T-cell (primary cell): ENCODE results near the gene EEIG2. TPM values are rescaled to one million over a fixed set of nuclear protein-coding genes. Genes with fewer than 3 reads are reported as not detected.
A peak's percentile ranks its signal among the peaks of the same experiment; 100 is the strongest.

Source experiments
- ATAC-seq, 4 experiments: fragments of 200-7000 bp in 3 of 4; fragments of 150-1000 bp in 1 of 4; cut with Tn5 transposase; replicated peaks in 1 of 4; 1 replicate in 3 of 4; 2 replicates in 1 of 4; pipeline ENCODE4 v1.10.0; 2021; ENCODE audit warnings: moderate library complexity in 3 of 4, mild to moderate bottlenecking in 2 of 4, moderate number of reproducible peaks in 1 of 4
- CTCF ChIA-PET, 2 donors: fragments of 300-600 bp; sonication (Branson Sonifier 250); formaldehyde crosslinking; loops; one replicate each; lab custom pipeline; 2022; ENCODE audit warnings: antibody characterized with exemption in 2 of 2; lab: Charles Lee
- POLR2A ChIA-PET, 2 donors: fragments of 300-600 bp; sonication (Branson Sonifier 250); formaldehyde crosslinking; loops; one replicate each; lab custom pipeline; 2022; ENCODE audit warnings: antibody characterized with exemption in 2 of 2; lab: Charles Lee
- DNase-seq, 35 experiments: peaks; one replicate each; pipeline versions ENCODE4 v3.0.0 to v3.0.0-alpha.2; 2013 to 2023
- H3K27ac ChIP-seq: one replicate; pipeline ENCODE4 v1.5.1; 2013; ENCODE audit warnings: low read length
- H3K27me3 ChIP-seq, 2 experiments: replicated peaks in 1 of 2; 1 replicate in 1 of 2; 2 replicates in 1 of 2; pipeline versions ENCODE4 v1.6.1 to v1.7.0; 2013; ENCODE audit warnings: low read length in 1 of 2, mixed read lengths in 1 of 2; ENCODE audit not compliant: control insufficient read depth in 2 of 2, insufficient read depth in 2 of 2; ENCODE audit errors: extremely low read depth in 1 of 2
- H3K36me3 ChIP-seq, 2 donors: 1 replicate in 1 of 2; 2 replicates in 1 of 2; pipeline versions ENCODE4 v1.6.1 to v1.7.0; 2013; ENCODE audit warnings: low read length in 1 of 2; ENCODE audit not compliant: control insufficient read depth in 2 of 2, insufficient read depth in 1 of 2; ENCODE audit errors: extremely low read depth in 1 of 2
- H3K4me1 ChIP-seq, 2 experiments: 1 replicate in 1 of 2; 2 replicates in 1 of 2; pipeline versions ENCODE4 v1.6.1 to v1.7.0; 2013; ENCODE audit warnings: low read length in 2 of 2, mixed read lengths in 1 of 2; ENCODE audit not compliant: insufficient read depth in 2 of 2, control insufficient read depth in 1 of 2; ENCODE audit errors: extremely low read depth in 1 of 2
- H3K4me3 ChIP-seq, 2 donors: 1 replicate in 1 of 2; 2 replicates in 1 of 2; pipeline versions ENCODE4 v1.5.1 to v1.7.0; 2013; ENCODE audit warnings: mild to moderate bottlenecking in 2 of 2, low read length in 1 of 2, moderate library complexity in 1 of 2; ENCODE audit not compliant: control insufficient read depth in 1 of 2; ENCODE audit errors: extremely low read depth in 1 of 2
- H3K9me3 ChIP-seq: 2 replicates; pipeline ENCODE4 v1.7.0; 2013
- H3K27ac Mint-ChIP-seq, 2 donors: one replicate each; pipeline ENCODE4 v1.8.0; 2020 to 2021; ENCODE audit warnings: mild to moderate bottlenecking in 2 of 2, mixed read lengths in 2 of 2
- H3K27me3 Mint-ChIP-seq, 2 donors: one replicate each; pipeline ENCODE4 v1.8.0; 2021 to 2022; ENCODE audit warnings: mixed read lengths in 2 of 2
- H3K36me3 Mint-ChIP-seq: one replicate; pipeline ENCODE4 v1.8.0; 2021; ENCODE audit warnings: mixed read lengths
- H3K4me1 Mint-ChIP-seq, 3 donors: one replicate each; pipeline ENCODE4 v1.8.0; 2020 to 2022; ENCODE audit warnings: mixed read lengths in 3 of 3, mild to moderate bottlenecking in 1 of 3
- H3K4me3 Mint-ChIP-seq, 3 donors: one replicate each; pipeline ENCODE4 v1.8.0; 2020 to 2022; ENCODE audit warnings: mild to moderate bottlenecking in 3 of 3, mixed read lengths in 3 of 3, moderate library complexity in 3 of 3
- H3K9me3 Mint-ChIP-seq, 3 donors: one replicate each; pipeline ENCODE4 v1.8.0; 2020 to 2022; ENCODE audit warnings: mixed read lengths in 3 of 3
- WGBS: methylation state at CpG from one replicate; pipeline ENCODE4 v1.1.5; 2013; ENCODE audit warnings: missing lambda C conversion rate; ENCODE audit not compliant: insufficient coverage; 5-methylcytosine and 5-hydroxymethylcytosine counted together
- total RNA-seq, 35 experiments: library from RNA in 6 of 35; stranded (reverse) in 6 of 35; fragments of 120-200 nt in 1 of 35; gene quantifications; one replicate each; pipeline versions ENCODE4 v1.2.1 to v1.2.4 and lab custom pipeline; 2013 to 2026

The EEIG2 gene
- total RNA-seq, 5 donors from 2014 or later (not counting 1 experiment from before 2014, with no cell fraction given) = 6.7 to 16.2 (median 14.4) TPM

- no peaks in the 10 kb centered on the region for H3K9me3 Mint-ChIP-seq
- WGBS = 100% methylated on average over 1 of the region's 3 CpGs
- POLR2A ChIA-PET = interaction anchor here in 1 of 2 donors (0.6 kb wide), 1 partner anchor 13 kb away, joined by 3 read pairs; no protein-coding TSS in a partner anchor
These were observed 9.3 kb downstream of the EEIG2 start for GRCh38 chr1:108569097-108569728.

GRCh38 chr1:108570128-108570527 lies 10.2 kb downstream of the EEIG2 start:
- H3K27ac ChIP-seq = no peak overlapping the region
- Mint-ChIP-seq H3K4me3 (no peak overlapping the region), H3K9me3 (no peaks in the 10 kb centered on the region), H3K4me1 (peaks cover 9 to 10% (median 9%) of the 10 kb centered on the region in 3 donors), H3K36me3 (peaks cover 7% of the 10 kb centered on the region), H3K27me3 (no peaks in the 10 kb centered on the region), H3K27ac (no peak overlapping the region)
- no peaks in the 10 kb centered on the region for H3K36me3 ChIP-seq
- peaks cover 6 to 7% of the 10 kb centered on the region in 2 experiments for H3K4me1 ChIP-seq
- ChIA-PET POLR2A (no interaction called here), CTCF (interaction anchor here (0.5 to 1.5 kb wide), 7 partner anchors 9 to 325 kb away, joined by 3 to 4 read pairs (median 4); partner anchors contain the start of gene EEIG2 (in 1 of the 2))
- H3K27me3 ChIP-seq = no peaks in the 10 kb centered on the region
- DNase-seq (peak in 5 of 35 experiments; percentile 5 to 62 (median 11)), ATAC-seq (peak; percentile 94 to 99 (median 97))
- no peaks in the 10 kb centered on the region for H3K9me3 ChIP-seq
- H3K4me3 ChIP-seq = no peak overlapping the region

More at GRCh38 chr1:108569097-108569728, 9.3 kb downstream of the EEIG2 start:
- Mint-ChIP-seq H3K4me1 (peaks cover 10 to 14% (median 13%) of the 10 kb centered on the region in 3 donors), H3K4me3 (no peak overlapping the region), H3K27me3 (no peaks in the 10 kb centered on the region), H3K27ac (no peak overlapping the region), H3K36me3 (peaks cover 5% of the 10 kb centered on the region)
- H3K27ac ChIP-seq = no peak overlapping the region
- H3K4me1 ChIP-seq = peaks cover 6 to 7% of the 10 kb centered on the region in 2 experiments
- H3K36me3 ChIP-seq = no peaks in the 10 kb centered on the region
- H3K4me3 ChIP-seq = no peak overlapping the region
- CTCF ChIA-PET = interaction anchor here (0.6 to 1.5 kb wide), 5 partner anchors 9 to 638 kb away, joined by 3 to 4 read pairs (median 4); partner anchors contain the start of gene EEIG2 (in 2 of the 2)
- no peaks in the 10 kb centered on the region for H3K27me3 ChIP-seq
- ATAC-seq (no peak), DNase-seq (no peak)
- no peaks in the 10 kb centered on the region for H3K9me3 ChIP-seq

DNA sequence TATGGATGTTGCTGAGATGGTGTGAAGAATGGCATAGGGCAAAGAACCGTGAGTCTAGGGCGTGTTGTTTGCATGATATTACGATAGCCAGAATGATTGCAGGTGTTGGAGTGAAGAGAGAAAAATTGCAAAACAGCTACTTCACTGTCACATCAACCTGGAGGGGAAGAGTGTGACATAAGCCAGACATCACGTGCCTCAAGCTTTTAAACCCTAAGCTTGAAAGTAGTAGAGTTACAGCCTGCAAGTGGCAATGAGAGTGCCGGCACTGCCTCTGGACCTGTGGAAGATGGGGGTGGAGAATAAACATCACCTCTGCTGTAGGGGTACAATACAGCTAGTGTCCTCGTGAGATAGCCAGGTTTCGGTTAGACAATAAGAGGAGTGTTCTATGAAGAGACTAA lies 11.1 kb downstream of the EEIG2 start:
- Histone ChIP-seq H3K4me1 (peaks cover 6 to 7% of the 10 kb centered on the region in 2 experiments), H3K4me3 (no peak overlapping the region), H3K9me3 (no peaks in the 10 kb centered on the region), H3K27me3 (no peaks in the 10 kb centered on the region), H3K27ac (no peak overlapping the region), H3K36me3 (no peaks in the 10 kb centered on the region)
- ChIA-PET POLR2A (interaction anchor here in 1 of 2 donors (0.5 kb wide), 1 partner anchor 1861 kb away, joined by 5 read pairs; no protein-coding TSS in a partner anchor), CTCF (interaction anchor here (0.6 to 1.4 kb wide), 6 partner anchors 10 to 72 kb away, joined by 3 to 4 read pairs (median 4); partner anchors contain the start of gene EEIG2 (in 1 of the 2))
- no peak overlapping the region for H3K4me3 Mint-ChIP-seq
- WGBS = 79% methylated on average over 4 of the region's 7 CpGs
- no peak for DNase-seq
- H3K9me3 Mint-ChIP-seq = no peaks in the 10 kb centered on the region
- peaks cover 14% of the 10 kb centered on the region for H3K36me3 Mint-ChIP-seq
- H3K4me1 Mint-ChIP-seq = peaks cover 8 to 15% (median 9%) of the 10 kb centered on the region in 3 donors
- ATAC-seq = peak in 1 of 4 experiments; percentile 21
- H3K27ac Mint-ChIP-seq = no peak overlapping the region
- H3K27me3 Mint-ChIP-seq = no peaks in the 10 kb centered on the region

GRCh38 chr1:108572182-108572581 lies 12.3 kb downstream of the EEIG2 start:
- peaks cover 12% of the 10 kb centered on the region for H3K36me3 Mint-ChIP-seq
- H3K4me1 ChIP-seq = peaks cover 6 to 7% of the 10 kb centered on the region in 2 experiments
- no peaks in the 10 kb centered on the region for H3K27me3 Mint-ChIP-seq
- ATAC-seq (no peak), DNase-seq (no peak)
- no peaks in the 10 kb centered on the region for H3K36me3 ChIP-seq
- H3K4me3 ChIP-seq = no peak overlapping the region
- no peaks in the 10 kb centered on the region for H3K9me3 Mint-ChIP-seq
- 35% methylated on average over 2 of the region's 5 CpGs for WGBS
- ChIA-PET CTCF (interaction anchor here (0.6 kb wide), 2 partner anchors 12 to 35 kb away, joined by 3 read pairs; partner anchors contain the start of gene EEIG2 (in 1 of the 2)), POLR2A (no interaction called here)
- H3K4me3 Mint-ChIP-seq = no peak overlapping the region
- H3K4me1 Mint-ChIP-seq = peaks cover 5 to 11% (median 8%) of the 10 kb centered on the region in 3 donors
- no peak overlapping the region for H3K27ac ChIP-seq
- no peaks in the 10 kb centered on the region for H3K9me3 ChIP-seq
- no peak overlapping the region for H3K27ac Mint-ChIP-seq
- no peaks in the 10 kb centered on the region for H3K27me3 ChIP-seq

DNA sequence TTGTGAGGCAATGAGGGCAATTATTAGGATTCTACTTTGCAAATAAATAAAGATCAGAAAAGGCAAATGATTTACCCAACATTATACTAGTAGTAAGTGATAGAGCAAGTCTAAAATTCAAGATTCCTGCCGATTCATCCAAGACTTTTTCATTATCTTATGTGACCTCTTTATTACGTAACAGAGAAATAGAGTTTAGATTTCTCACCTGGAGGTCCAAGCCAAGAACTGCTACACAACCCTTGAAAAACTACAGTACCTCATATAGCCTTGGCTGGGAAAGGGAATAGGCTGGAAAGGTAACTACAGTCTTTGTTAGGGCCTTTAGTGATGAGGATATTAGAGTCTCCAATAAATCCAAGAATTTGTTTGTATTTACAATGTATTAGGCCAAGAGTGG lies 13.3 kb downstream of the EEIG2 start:
- no CpG with 5 or more reads among the region's 2 CpGs for WGBS
- H3K36me3 ChIP-seq = no peaks in the 10 kb centered on the region
- no peak overlapping the region for H3K4me3 ChIP-seq
- DNase-seq (no peak), ATAC-seq (no peak)
- Mint-ChIP-seq H3K4me1 (peaks cover 5 to 11% (median 6%) of the 10 kb centered on the region in 3 donors), H3K27me3 (no peaks in the 10 kb centered on the region), H3K36me3 (peaks cover 12% of the 10 kb centered on the region), H3K9me3 (no peaks in the 10 kb centered on the region), H3K4me3 (no peak overlapping the region), H3K27ac (no peak overlapping the region)
- no peaks in the 10 kb centered on the region for H3K27me3 ChIP-seq
- H3K27ac ChIP-seq = no peak overlapping the region
- peaks cover 6 to 7% of the 10 kb centered on the region in 2 experiments for H3K4me1 ChIP-seq
- ChIA-PET POLR2A (no interaction called here), CTCF (no interaction called here)
- H3K9me3 ChIP-seq = no peaks in the 10 kb centered on the region

DNA sequence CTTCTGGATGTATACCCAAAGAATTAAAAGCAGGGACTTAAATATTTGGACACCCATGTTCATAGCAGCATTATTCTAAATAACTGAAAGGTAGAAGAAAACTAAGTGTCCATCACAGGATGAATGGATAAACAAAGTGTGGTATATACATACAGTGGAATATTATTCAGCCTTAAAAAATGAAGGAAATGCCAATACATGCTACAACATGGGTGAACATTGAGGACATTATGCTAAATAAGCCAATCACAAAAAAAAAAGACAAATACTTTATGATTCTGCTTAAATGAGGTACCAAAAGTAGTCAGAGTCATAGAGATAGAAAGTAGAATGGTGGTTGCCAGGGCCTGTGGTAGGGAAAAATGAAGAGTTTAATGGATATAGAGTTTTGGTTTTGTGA lies 14.1 kb downstream of the EEIG2 start:
- H3K4me3 ChIP-seq = no peak overlapping the region
- H3K27me3 ChIP-seq = no peaks in the 10 kb centered on the region
- ChIA-PET CTCF (no interaction called here), POLR2A (no interaction called here)
- H3K9me3 ChIP-seq = no peaks in the 10 kb centered on the region
- H3K36me3 ChIP-seq = no peaks in the 10 kb centered on the region
- Mint-ChIP-seq H3K4me1 (peaks cover under 1 to 7% (median 1%) of the 10 kb centered on the region in 3 donors), H3K4me3 (no peak overlapping the region), H3K27ac (no peak overlapping the region), H3K27me3 (no peaks in the 10 kb centered on the region), H3K9me3 (no peaks in the 10 kb centered on the region), H3K36me3 (peaks cover 14% of the 10 kb centered on the region)
- no peak for ATAC-seq
- no peak overlapping the region for H3K27ac ChIP-seq
- peaks cover 6 to 7% of the 10 kb centered on the region in 2 experiments for H3K4me1 ChIP-seq
- DNase-seq = no peak
